ENCODE results near the gene SEC16B.

SEC16B gene

GRCh38 chr1:177958092-177958491 lies 11.8 kb downstream of the SEC16B start:
- CTCF ChIA-PET: interaction anchor here (0.6 to 1.2 kb wide), 2 partner anchors 12 to 623 kb away, joined by 3 to 4 read pairs; no protein-coding TSS in a partner anchor
- POLR2A ChIA-PET: no interaction called here
- DNase-seq (ENCODE audit: extremely low spot score): no peak
- no peak for TF ChIP-seq ELF4 (IDR thresholded peaks at IDR 0.05)
- no peak for TF ChIP-seq NFRKB (IDR thresholded peaks at IDR 0.05)
- TF ChIP-seq L3MBTL2 (conservative IDR thresholded peaks at IDR 0.05): no peak
- no peak for TF ChIP-seq FOXA1 (IDR thresholded peaks at IDR 0.05)
- TF ChIP-seq FOXK2 (IDR thresholded peaks at IDR 0.05): no peak
- TF ChIP-seq FOXM1 (IDR thresholded peaks at IDR 0.05; ENCODE audit: borderline replicate concordance): no peak

- TF ChIP-seq BHLHE40 (IDR thresholded peaks at IDR 0.05; ENCODE audit: borderline replicate concordance) (no peak), ZNF384 (IDR thresholded peaks at IDR 0.05) (no peak), SP1 (IDR thresholded peaks at IDR 0.05) (no peak), SUZ12 (IDR thresholded peaks at IDR 0.05) (no peak), NFRKB (IDR thresholded peaks at IDR 0.05) (no peak), FOXA1 (IDR thresholded peaks at IDR 0.05) (no peak), FOXK2 (IDR thresholded peaks at IDR 0.05) (no peak), HDGF (IDR thresholded peaks at IDR 0.05; ENCODE audit: borderline replicate concordance) (no peak), CTBP1 (IDR thresholded peaks at IDR 0.05; ENCODE audit: borderline replicate concordance) (no peak), TARDBP (IDR thresholded peaks at IDR 0.05) (no peak), FOXM1 (IDR thresholded peaks at IDR 0.05; ENCODE audit: borderline replicate concordance) (no peak), ELF4 (IDR thresholded peaks at IDR 0.05) (no peak)
- TF ChIP-seq, protein P1, sequence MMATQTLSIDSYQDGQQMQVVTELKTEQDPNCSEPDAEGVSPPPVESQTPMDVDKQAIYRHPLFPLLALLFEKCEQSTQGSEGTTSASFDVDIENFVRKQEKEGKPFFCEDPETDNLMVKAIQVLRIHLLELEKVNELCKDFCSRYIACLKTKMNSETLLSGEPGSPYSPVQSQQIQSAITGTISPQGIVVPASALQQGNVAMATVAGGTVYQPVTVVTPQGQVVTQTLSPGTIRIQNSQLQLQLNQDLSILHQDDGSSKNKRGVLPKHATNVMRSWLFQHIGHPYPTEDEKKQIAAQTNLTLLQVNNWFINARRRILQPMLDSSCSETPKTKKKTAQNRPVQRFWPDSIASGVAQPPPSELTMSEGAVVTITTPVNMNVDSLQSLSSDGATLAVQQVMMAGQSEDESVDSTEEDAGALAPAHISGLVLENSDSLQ (IDR thresholded peaks at IDR 0.05): no peak
- CTCF ChIA-PET: no interaction called here
- POLR2A ChIA-PET: no interaction called here
- DNase-seq (ENCODE audit: extremely low spot score): no peak
Observed at GRCh38 chr1:177954076-177954475, 15.8 kb downstream of the SEC16B start.

DNA sequence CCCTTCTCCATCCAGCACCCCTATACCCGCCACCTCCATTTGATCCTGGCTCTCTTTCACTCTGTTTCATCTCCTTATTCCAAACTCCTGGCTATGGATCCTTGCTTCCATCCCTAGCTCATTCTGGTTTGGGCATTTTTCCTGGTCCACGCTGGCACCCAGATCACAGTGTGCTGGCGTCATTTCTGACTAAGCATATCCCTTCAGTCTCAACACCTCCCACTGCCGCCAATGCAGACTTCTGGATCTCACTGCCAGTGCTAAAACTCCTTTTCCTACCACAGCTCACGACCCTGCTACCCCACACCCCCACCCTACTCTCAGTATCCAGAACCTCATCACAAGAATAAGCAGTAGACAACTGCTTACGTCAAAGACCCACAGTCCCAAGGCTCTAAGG lies 16.3 kb downstream of the SEC16B start:
- TF ChIP-seq FOXK2 (IDR thresholded peaks at IDR 0.05) (no peak), NFRKB (IDR thresholded peaks at IDR 0.05) (no peak), ARNT (IDR thresholded peaks at IDR 0.05) (no peak), BHLHE40 (IDR thresholded peaks at IDR 0.05; ENCODE audit: borderline replicate concordance) (no peak), SP1 (IDR thresholded peaks at IDR 0.05) (no peak), LEF1 (IDR thresholded peaks at IDR 0.05; ENCODE audit: borderline replicate concordance) (no peak), L3MBTL2 (conservative IDR thresholded peaks at IDR 0.05) (no peak), HDGF (IDR thresholded peaks at IDR 0.05; ENCODE audit: borderline replicate concordance) (no peak), CTBP1 (IDR thresholded peaks at IDR 0.05; ENCODE audit: borderline replicate concordance) (no peak), TARDBP (IDR thresholded peaks at IDR 0.05) (no peak), ELF4 (IDR thresholded peaks at IDR 0.05) (no peak), FOXA1 (IDR thresholded peaks at IDR 0.05) (no peak), SUZ12 (IDR thresholded peaks at IDR 0.05) (no peak), ZNF384 (IDR thresholded peaks at IDR 0.05) (no peak), FOXM1 (IDR thresholded peaks at IDR 0.05; ENCODE audit: borderline replicate concordance) (no peak)
- TF ChIP-seq, protein P1 (IDR thresholded peaks at IDR 0.05): no peak
- DNase-seq (ENCODE audit: extremely low spot score): no peak
- ChIA-PET POLR2A (no interaction called here), CTCF (no interaction called here)

- ChIA-PET CTCF (no interaction called here), POLR2A (no interaction called here)
- DNase-seq (ENCODE audit: extremely low spot score): no peak
- no peak for TF ChIP-seq ELF4 (IDR thresholded peaks at IDR 0.05)
- TF ChIP-seq FOXK2 (IDR thresholded peaks at IDR 0.05): no peak
- no peak for TF ChIP-seq ARNT (IDR thresholded peaks at IDR 0.05)
- no peak for TF ChIP-seq FOXM1 (IDR thresholded peaks at IDR 0.05; ENCODE audit: borderline replicate concordance)
- TF ChIP-seq LEF1 (IDR thresholded peaks at IDR 0.05; ENCODE audit: borderline replicate concordance): no peak
- TF ChIP-seq BHLHE40 (IDR thresholded peaks at IDR 0.05; ENCODE audit: borderline replicate concordance): no peak
- TF ChIP-seq, protein P1 (IDR thresholded peaks at IDR 0.05): no peak
- no peak for TF ChIP-seq SUZ12 (IDR thresholded peaks at IDR 0.05)
- no peak for TF ChIP-seq HDGF (IDR thresholded peaks at IDR 0.05; ENCODE audit: borderline replicate concordance)
Observed at GRCh38 chr1:177952691-177953090, 17.2 kb downstream of the SEC16B start.

GRCh38 chr1:177952249-177952648 lies 17.6 kb downstream of the SEC16B start:
- POLR2A ChIA-PET: no interaction called here
- CTCF ChIA-PET: no interaction called here
- no peak for DNase-seq (ENCODE audit: extremely low spot score)
- TF ChIP-seq ARNT (IDR thresholded peaks at IDR 0.05) (no peak), CTBP1 (IDR thresholded peaks at IDR 0.05; ENCODE audit: borderline replicate concordance) (no peak), SUZ12 (IDR thresholded peaks at IDR 0.05) (no peak), ELF4 (IDR thresholded peaks at IDR 0.05) (no peak), BHLHE40 (IDR thresholded peaks at IDR 0.05; ENCODE audit: borderline replicate concordance) (no peak), NFRKB (IDR thresholded peaks at IDR 0.05) (no peak), FOXK2 (IDR thresholded peaks at IDR 0.05) (no peak), FOXA1 (IDR thresholded peaks at IDR 0.05) (no peak), L3MBTL2 (conservative IDR thresholded peaks at IDR 0.05) (no peak), ZNF384 (IDR thresholded peaks at IDR 0.05) (no peak), HDGF (IDR thresholded peaks at IDR 0.05; ENCODE audit: borderline replicate concordance) (no peak), LEF1 (IDR thresholded peaks at IDR 0.05; ENCODE audit: borderline replicate concordance) (no peak), SP1 (IDR thresholded peaks at IDR 0.05) (no peak), FOXM1 (IDR thresholded peaks at IDR 0.05; ENCODE audit: borderline replicate concordance) (no peak), TARDBP (IDR thresholded peaks at IDR 0.05) (no peak)
- TF ChIP-seq, protein P1 (IDR thresholded peaks at IDR 0.05): no peak

- ChIA-PET POLR2A (no interaction called here), CTCF (no interaction called here)
- TF ChIP-seq ELF4 (IDR thresholded peaks at IDR 0.05) (no peak), FOXK2 (IDR thresholded peaks at IDR 0.05) (no peak), NFRKB (IDR thresholded peaks at IDR 0.05) (no peak), ARNT (IDR thresholded peaks at IDR 0.05) (no peak), SP1 (IDR thresholded peaks at IDR 0.05) (no peak), FOXA1 (IDR thresholded peaks at IDR 0.05) (no peak), ZNF384 (IDR thresholded peaks at IDR 0.05) (no peak), BHLHE40 (IDR thresholded peaks at IDR 0.05; ENCODE audit: borderline replicate concordance) (no peak), TARDBP (IDR thresholded peaks at IDR 0.05) (no peak), FOXM1 (IDR thresholded peaks at IDR 0.05; ENCODE audit: borderline replicate concordance) (no peak), LEF1 (IDR thresholded peaks at IDR 0.05; ENCODE audit: borderline replicate concordance) (no peak), HDGF (IDR thresholded peaks at IDR 0.05; ENCODE audit: borderline replicate concordance) (no peak), L3MBTL2 (conservative IDR thresholded peaks at IDR 0.05) (no peak)
- TF ChIP-seq, protein P1 (IDR thresholded peaks at IDR 0.05): no peak
- no peak for DNase-seq (ENCODE audit: extremely low spot score)
Observed at GRCh38 chr1:177950506-177950905, 19.4 kb downstream of the SEC16B start.

Measured in HEK293T (cell line).